H9 (cell line): Measurements from ENCODE around the gene RBMS2. TPM values are rescaled to one million over a fixed set of nuclear protein-coding genes. Genes with fewer than 3 reads are reported as not detected.

ENCODE experiments used
- DNase-seq: peaks from one replicate; pipeline ENCODE4 v3.0.0-alpha.2; 2017
- H2AFZ ChIP-seq: one replicate; pipeline ENCODE4 v1.6.1; 2013; ENCODE audit warnings: mild to moderate bottlenecking, low read length, control low read depth, moderate library complexity
- H2AK5ac ChIP-seq: 2 replicates; pipeline ENCODE4 v1.6.1; 2013; ENCODE audit warnings: low read length, control low read depth, mixed read lengths; ENCODE audit not compliant: insufficient read length
- H2BK120ac ChIP-seq: one replicate; pipeline ENCODE4 v1.6.1; 2013; ENCODE audit warnings: low read depth, mild to moderate bottlenecking, low read length, control low read depth, inconsistent platforms; ENCODE audit not compliant: poor library complexity, severe bottlenecking
- H2BK12ac ChIP-seq: 2 replicates; pipeline ENCODE4 v1.6.1; 2013; ENCODE audit warnings: low read length, control low read depth, mixed read lengths, low read depth; ENCODE audit not compliant: insufficient read length
- H2BK15ac ChIP-seq: 2 replicates; pipeline ENCODE4 v1.6.1; 2013; ENCODE audit warnings: low read depth, low read length, control low read depth
- H2BK20ac ChIP-seq: one replicate; pipeline ENCODE4 v1.6.1; 2013; ENCODE audit warnings: low read depth, mild to moderate bottlenecking, low read length, control low read depth, inconsistent platforms; ENCODE audit not compliant: poor library complexity, severe bottlenecking
- H2BK5ac ChIP-seq: 2 replicates; pipeline ENCODE4 v1.6.1; 2013; ENCODE audit warnings: low read length, control low read depth, mixed read lengths; ENCODE audit not compliant: insufficient read length
- H3K14ac ChIP-seq: 2 replicates; pipeline ENCODE4 v1.6.1; 2013; ENCODE audit warnings: low read length, control low read depth; ENCODE audit not compliant: insufficient read depth
- H3K18ac ChIP-seq: 2 replicates; pipeline ENCODE4 v1.6.1; 2013; ENCODE audit warnings: low read depth, mild to moderate bottlenecking, mixed read lengths, low read length, control low read depth; ENCODE audit not compliant: insufficient read length
- H3K23ac ChIP-seq: 2 replicates; pipeline ENCODE4 v1.6.1; 2013; ENCODE audit warnings: low read length, control low read depth, mixed read lengths, low read depth; ENCODE audit not compliant: insufficient read length
- H3K23me2 ChIP-seq: 2 replicates; pipeline ENCODE4 v1.6.1; 2013; ENCODE audit warnings: low read depth, mild to moderate bottlenecking, mixed read lengths, low read length, control low read depth; ENCODE audit not compliant: insufficient read length, poor library complexity, severe bottlenecking
- H3K27ac ChIP-seq: 2 replicates; pipeline ENCODE4 v1.5.1; 2013; ENCODE audit warnings: low read length, control low read depth, mixed read lengths, low read depth; ENCODE audit not compliant: insufficient read length
- H3K27me3 ChIP-seq: 2 replicates; pipeline ENCODE4 v1.6.1; 2013; ENCODE audit warnings: low read length, control low read depth, inconsistent platforms; ENCODE audit not compliant: insufficient read depth
- H3K4ac ChIP-seq: 2 replicates; pipeline ENCODE4 v1.6.1; 2013; ENCODE audit warnings: low read depth, mild to moderate bottlenecking, control low read depth, inconsistent platforms, low read length, moderate library complexity
- H3K4me1 ChIP-seq: 2 replicates; pipeline ENCODE4 v1.6.1; 2013; ENCODE audit warnings: low read length, control low read depth, inconsistent platforms; ENCODE audit not compliant: insufficient read depth
- H3K4me2 ChIP-seq: 2 replicates; pipeline ENCODE4 v1.6.1; 2013; ENCODE audit warnings: low read length, control low read depth, mixed read lengths; ENCODE audit not compliant: insufficient read length, insufficient read depth
- H3K56ac ChIP-seq: 2 replicates; pipeline ENCODE4 v1.6.1; 2013; ENCODE audit warnings: low read depth, mild to moderate bottlenecking, mixed read lengths, low read length, control low read depth; ENCODE audit not compliant: insufficient read length
- H3K79me1 ChIP-seq: 2 replicates; pipeline ENCODE4 v1.6.1; 2013; ENCODE audit warnings: low read depth, mild to moderate bottlenecking, moderate library complexity, low read length, control low read depth, inconsistent platforms; ENCODE audit not compliant: insufficient read depth, poor library complexity, severe bottlenecking
- H3K79me2 ChIP-seq: 2 replicates; pipeline ENCODE4 v1.6.1; 2013; ENCODE audit warnings: low read length, control low read depth, inconsistent platforms; ENCODE audit not compliant: insufficient read depth
- H3K9ac ChIP-seq: 2 replicates; pipeline ENCODE4 v1.6.1; 2013; ENCODE audit warnings: low read length, control low read depth, mixed read lengths; ENCODE audit not compliant: insufficient read length; ENCODE audit errors: extremely low read depth
- H3K9me3 ChIP-seq: one replicate; pipeline ENCODE4 v1.6.1; 2013; ENCODE audit warnings: low read depth, low read length, inconsistent platforms; ENCODE audit not compliant: control insufficient read depth
- H3T11ph ChIP-seq: one replicate; pipeline ENCODE4 v1.6.1; 2013; ENCODE audit warnings: mild to moderate bottlenecking, low read length, control low read depth, inconsistent platforms
- H4K20me1 ChIP-seq: one replicate; pipeline ENCODE4 v1.6.1; 2013; ENCODE audit not compliant: control insufficient read depth, insufficient read length, insufficient read depth
- H4K5ac ChIP-seq: 2 replicates; pipeline ENCODE4 v1.6.1; 2013; ENCODE audit warnings: low read depth, mild to moderate bottlenecking, mixed read lengths, low read length, control low read depth; ENCODE audit not compliant: insufficient read length
- H4K8ac ChIP-seq: replicated peaks from 2 replicates; pipeline ENCODE4 v1.6.1; 2013; ENCODE audit warnings: low read length, control low read depth, mixed read lengths, low read depth; ENCODE audit not compliant: insufficient read length
- H4K91ac ChIP-seq: 2 replicates; pipeline ENCODE4 v1.6.1; 2013; ENCODE audit warnings: low read depth, mild to moderate bottlenecking, moderate library complexity, mixed read lengths, low read length, control low read depth; ENCODE audit not compliant: insufficient read length
- H3K27ac Mint-ChIP-seq, 3 experiments: 2 replicates in 2 of 3; 3 replicates in 1 of 3; pipeline ENCODE4 v1.8.0; 2020 to 2021; ENCODE audit warnings: mixed read lengths in 3 of 3, mild to moderate bottlenecking in 1 of 3, moderate library complexity in 1 of 3
- H3K27me3 Mint-ChIP-seq: 2 replicates; pipeline ENCODE4 v1.8.0; 2021; ENCODE audit warnings: low read depth, mild to moderate bottlenecking, moderate library complexity, mixed read lengths
- H3K36me3 Mint-ChIP-seq, 3 experiments: 2 replicates in 2 of 3; 3 replicates in 1 of 3; pipeline ENCODE4 v1.8.0; 2020 to 2021; ENCODE audit warnings: low read depth in 3 of 3, mixed read lengths in 3 of 3; ENCODE audit not compliant: insufficient read depth in 1 of 3
- H3K4me1 Mint-ChIP-seq, 2 experiments: 2 replicates each; pipeline ENCODE4 v1.8.0; 2020; ENCODE audit warnings: mixed read lengths in 2 of 2
- H3K4me3 Mint-ChIP-seq, 2 experiments: 2 replicates in 1 of 2; 3 replicates in 1 of 2; pipeline ENCODE4 v1.8.0; 2020 to 2021; ENCODE audit warnings: mild to moderate bottlenecking in 2 of 2, mixed read lengths in 2 of 2, moderate library complexity in 1 of 2
- H3K9me3 Mint-ChIP-seq, 2 experiments: 2 replicates in 1 of 2; 3 replicates in 1 of 2; pipeline ENCODE4 v1.8.0; 2020; ENCODE audit warnings: mild to moderate bottlenecking in 2 of 2, mixed read lengths in 2 of 2, moderate library complexity in 1 of 2
- CTCF ChIP-seq: fragments of 200-600 bp; sonication (generic); conservative IDR thresholded peaks from 3 replicates; pipeline ENCODE4 v1.8.0; 2021; ENCODE audit warnings: antibody characterized with exemption, mild to moderate bottlenecking
- WGBS: extraction: QIAGEN DNeasy Blood & Tissue Kit; methylation state at CpG from one replicate; pipeline ENCODE4 v1.1.7; 2013; ENCODE audit warnings: missing lambda C conversion rate, low lambda C conversion rate, mixed read lengths; ENCODE audit not compliant: insufficient read length; ENCODE audit errors: extremely low coverage; 5-methylcytosine and 5-hydroxymethylcytosine counted together
- total RNA-seq: library from RNA; stranded (reverse); gene quantifications from 2 replicates; pipeline ENCODE4 v1.2.1, GENCODE V29; 2021

The RBMS2 gene
- total RNA-seq, 1 experiment from 2014 or later: 9.5 TPM

- no peak for DNase-seq
- Mint-ChIP-seq H3K4me1 (peaks cover 22 to 32% of the 10 kb centered on the region in 2 experiments), H3K9me3 (no peaks in the 10 kb centered on the region), H3K4me3 (no peak overlapping the region), H3K36me3 (peaks cover 0 to 11% (median 2%) of the 10 kb centered on the region in 3 experiments; a peak in 3 of 7 replicates), H3K27me3 (no peaks in the 10 kb centered on the region), H3K27ac (no peak overlapping the region)
- Histone ChIP-seq H3K4ac (no peak overlapping the region), H4K20me1 (no peaks in the 10 kb centered on the region), H2BK5ac (no peak overlapping the region), H3K4me2 (no peak overlapping the region), H4K91ac (no peak overlapping the region), H3K79me2 (no peaks in the 10 kb centered on the region), H3K23ac (no peak overlapping the region), H3K23me2 (no peaks in the 10 kb centered on the region), H3K18ac (no peak overlapping the region), H3K27me3 (no peaks in the 10 kb centered on the region), H2BK120ac (no peak overlapping the region), H3K14ac (no peak overlapping the region), H4K8ac (no peak overlapping the region), H3K56ac (no peak overlapping the region), H3K9ac (no peak overlapping the region), H3K9me3 (no peaks in the 10 kb centered on the region), H2BK20ac (no peak overlapping the region), H2BK15ac (no peak overlapping the region), H3K27ac (no peak overlapping the region), H2AK5ac (no peak overlapping the region), H3K4me1 (peaks cover 12% of the 10 kb centered on the region; the same call in 1 of the 2 replicates), H3T11ph (no peak overlapping the region), H3K79me1 (no peaks in the 10 kb centered on the region), H2BK12ac (no peak overlapping the region), H4K5ac (no peak overlapping the region), H2AFZ (no peak overlapping the region)
- whole genome bisulfite sequencing: no CpG with 5 or more reads among the region's 4 CpGs
- TF ChIP-seq CTCF: no peak
Observed at GRCh38 chr12:56585098-56585497, 63.5 kb downstream of the RBMS2 start.
